ENCODE results near the gene ZBTB4.
"Not testable (repeated sequence)": the region's sequence is repeated elsewhere in the genome, so short reads cannot be mapped to it uniquely, and the experiment has no call there.

ZBTB4 gene

DNA sequence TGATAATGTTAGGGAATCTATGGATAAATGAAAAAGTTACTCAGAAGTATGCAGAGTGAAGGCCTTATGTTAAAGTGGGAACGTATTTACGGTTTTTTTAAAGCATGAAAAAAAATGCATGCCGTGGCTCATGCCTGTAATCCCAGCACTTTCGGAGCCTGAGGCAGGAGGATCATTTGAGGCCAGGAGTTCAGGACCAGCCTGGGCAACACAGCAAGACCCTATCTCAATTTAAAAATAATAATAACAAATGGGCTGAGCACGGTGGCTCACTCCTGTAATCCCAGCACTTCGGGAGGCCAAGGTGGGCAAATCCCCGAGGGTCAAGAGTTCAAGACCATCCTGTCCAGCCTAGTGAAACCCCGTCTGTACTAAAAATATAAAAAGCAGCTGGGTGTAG lies 10.7 kb upstream of the ZBTB4 start:
- no peak for DNase-seq

DNA sequence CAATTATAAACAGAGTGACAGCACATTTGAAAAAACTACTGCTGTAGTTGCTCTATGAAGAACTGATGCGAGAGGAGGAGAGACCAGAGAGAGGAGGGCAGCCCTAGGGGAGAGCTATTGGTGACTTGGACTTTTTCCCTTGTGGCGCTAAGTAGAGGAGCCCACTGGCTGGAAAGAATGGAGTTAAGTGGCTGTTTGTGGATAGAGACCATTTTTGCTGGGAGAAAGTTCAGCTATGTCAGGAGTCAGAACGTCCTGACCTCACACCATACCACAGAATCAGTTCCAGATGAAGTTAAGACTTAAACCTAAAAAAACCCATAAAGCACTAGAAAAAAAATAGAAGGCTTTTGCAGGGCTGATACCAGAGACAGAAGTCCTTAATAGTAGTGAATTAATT lies 6.8 kb upstream of the ZBTB4 start:
- no peak for DNase-seq

GRCh38 chr17:7484919-7485377 lies 5.5 kb upstream of the ZBTB4 start:
- DNase-seq: no peak

DNA sequence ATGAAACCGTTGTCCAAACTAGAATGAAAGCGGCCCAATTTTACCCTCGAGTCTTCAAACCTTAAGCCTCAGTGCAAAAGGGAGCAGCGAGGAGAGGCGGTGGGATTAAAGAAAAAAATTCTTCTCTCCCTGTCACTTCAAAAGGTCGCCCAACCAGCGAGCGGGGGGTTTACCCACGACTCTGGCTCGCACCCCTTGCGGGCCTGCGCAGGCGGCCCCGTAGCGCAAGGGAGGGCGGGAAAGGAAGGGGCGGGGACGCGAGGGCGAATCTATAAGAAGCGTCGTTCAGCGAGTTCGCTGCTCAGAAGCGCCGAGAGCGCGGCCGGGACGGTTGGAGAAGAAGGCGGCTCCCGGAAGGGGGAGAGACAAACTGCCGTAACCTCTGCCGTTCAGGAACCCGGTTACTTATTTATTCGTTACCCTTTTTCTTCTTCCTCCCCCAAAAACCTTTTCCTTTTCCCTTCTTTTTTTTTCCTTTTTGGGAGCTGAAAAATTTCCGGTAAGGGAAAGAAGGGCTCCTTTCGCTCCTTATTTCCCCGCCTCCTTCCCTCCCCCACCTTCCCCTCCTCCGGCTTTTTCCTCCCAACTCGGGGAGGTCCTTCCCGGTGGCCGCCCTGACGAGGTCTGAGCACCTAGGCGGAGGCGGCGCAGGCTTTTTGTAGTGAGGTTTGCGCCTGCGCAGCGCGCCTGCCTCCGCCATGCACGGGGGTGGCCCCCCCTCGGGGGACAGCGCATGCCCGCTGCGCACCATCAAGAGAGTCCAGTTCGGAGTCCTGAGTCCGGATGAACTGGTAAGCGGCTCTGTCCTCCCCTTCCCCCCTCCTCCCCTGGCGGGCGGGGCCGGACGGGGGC lies 4.9 kb upstream of the ZBTB4 start, which contains the start of gene POLR2A:
Gene POLR2A, plus strand, starts transcription at position 300 of the 852 bp plus-strand sequence.
- peak; percentile 97 for DNase-seq

GRCh38 chr17:7483255-7484066 lies 4.0 kb upstream of the ZBTB4 start:
- DNase-seq: peak; percentile 96

DNA sequence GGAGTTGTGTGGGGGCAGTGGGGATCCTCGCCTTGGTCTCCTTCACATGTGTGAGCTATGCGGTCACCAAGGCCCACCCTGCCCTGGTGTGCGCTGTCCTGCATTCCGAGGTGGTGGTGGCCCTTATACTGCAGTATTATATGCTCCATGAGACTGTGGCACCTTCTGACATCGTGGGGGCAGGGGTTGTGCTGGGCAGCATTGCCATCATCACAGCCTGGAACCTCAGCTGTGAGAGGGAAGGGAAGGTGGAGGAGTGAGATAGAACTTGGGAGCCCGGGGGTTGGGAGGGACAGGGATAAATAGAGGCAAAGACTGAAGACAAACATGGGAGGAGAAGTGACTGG lies 3.3 kb upstream of the ZBTB4 start:
- not testable (repeated sequence) for DNase-seq

- not testable (repeated sequence) for DNase-seq
These were observed 2.7 kb upstream of the ZBTB4 start for GRCh38 chr17:7481842-7482741.

GRCh38 chr17:7481275-7481674 lies 1.8 kb upstream of the ZBTB4 start, which contains the start of gene SLC35G6:
SLC35G6 (plus strand) TSS chr17:7481446; CDS start chr17:7481517, 71 bp downstream.
- DNase-seq: not testable (repeated sequence)

DNA sequence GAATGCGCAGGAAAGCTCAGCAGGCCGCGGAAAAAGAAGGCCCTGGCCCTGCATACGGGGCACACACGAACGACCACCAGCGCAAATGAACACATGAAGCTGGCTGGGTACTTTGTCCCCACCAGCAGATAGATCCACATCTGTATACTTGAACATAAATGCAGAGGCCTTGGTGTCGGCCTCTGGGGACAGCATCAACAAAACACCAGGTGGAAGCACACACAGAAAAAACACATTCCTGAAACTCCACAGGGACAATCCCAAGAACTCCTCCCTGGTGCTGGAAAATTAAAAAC lies 606 bp upstream of the ZBTB4 start:
- no peak for DNase-seq

DNA sequence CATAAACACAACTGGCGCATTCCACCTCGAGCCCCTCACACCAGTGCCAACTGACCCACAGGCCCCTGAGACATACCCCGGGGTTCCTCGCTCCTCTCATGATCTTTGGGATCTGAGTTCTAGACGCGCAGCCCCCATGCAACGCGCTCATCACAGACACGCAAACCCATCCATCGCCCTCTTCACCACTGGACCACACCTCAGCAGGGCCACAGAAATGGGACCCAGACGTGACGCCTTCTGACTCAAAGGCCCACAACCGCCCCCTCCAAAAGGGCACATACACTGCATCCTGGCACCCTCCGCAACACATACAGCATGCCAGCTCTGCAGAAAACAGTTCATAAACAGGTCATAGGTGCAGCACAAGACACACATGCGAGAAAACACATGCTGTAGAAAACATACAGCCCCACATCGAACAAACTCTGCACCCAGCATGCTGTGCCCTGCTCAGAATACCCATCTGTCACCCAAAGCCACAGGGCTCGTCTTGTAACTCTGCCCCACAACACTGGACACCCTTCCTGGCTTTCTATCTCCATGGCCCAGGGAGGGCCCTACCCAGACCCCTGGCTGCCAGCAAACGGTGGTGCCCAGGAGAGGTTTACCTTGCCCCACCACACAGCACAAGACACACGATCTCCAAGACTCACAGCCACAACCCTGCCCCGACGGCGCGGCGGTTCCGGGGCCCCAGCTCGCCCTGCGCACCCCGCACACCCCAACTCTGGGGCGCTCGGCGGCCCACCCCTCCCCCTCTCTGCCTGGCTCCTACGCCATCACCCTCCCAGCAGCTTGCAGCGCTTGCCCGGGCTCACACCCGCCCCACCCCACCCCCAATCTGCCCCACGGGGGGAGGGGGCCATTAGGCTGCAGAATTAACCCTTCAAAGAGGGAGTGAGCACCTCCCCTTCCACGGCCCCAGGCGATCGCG lies 887 bp downstream of the ZBTB4 start:
- DNase-seq: peak; percentile 77

DNA sequence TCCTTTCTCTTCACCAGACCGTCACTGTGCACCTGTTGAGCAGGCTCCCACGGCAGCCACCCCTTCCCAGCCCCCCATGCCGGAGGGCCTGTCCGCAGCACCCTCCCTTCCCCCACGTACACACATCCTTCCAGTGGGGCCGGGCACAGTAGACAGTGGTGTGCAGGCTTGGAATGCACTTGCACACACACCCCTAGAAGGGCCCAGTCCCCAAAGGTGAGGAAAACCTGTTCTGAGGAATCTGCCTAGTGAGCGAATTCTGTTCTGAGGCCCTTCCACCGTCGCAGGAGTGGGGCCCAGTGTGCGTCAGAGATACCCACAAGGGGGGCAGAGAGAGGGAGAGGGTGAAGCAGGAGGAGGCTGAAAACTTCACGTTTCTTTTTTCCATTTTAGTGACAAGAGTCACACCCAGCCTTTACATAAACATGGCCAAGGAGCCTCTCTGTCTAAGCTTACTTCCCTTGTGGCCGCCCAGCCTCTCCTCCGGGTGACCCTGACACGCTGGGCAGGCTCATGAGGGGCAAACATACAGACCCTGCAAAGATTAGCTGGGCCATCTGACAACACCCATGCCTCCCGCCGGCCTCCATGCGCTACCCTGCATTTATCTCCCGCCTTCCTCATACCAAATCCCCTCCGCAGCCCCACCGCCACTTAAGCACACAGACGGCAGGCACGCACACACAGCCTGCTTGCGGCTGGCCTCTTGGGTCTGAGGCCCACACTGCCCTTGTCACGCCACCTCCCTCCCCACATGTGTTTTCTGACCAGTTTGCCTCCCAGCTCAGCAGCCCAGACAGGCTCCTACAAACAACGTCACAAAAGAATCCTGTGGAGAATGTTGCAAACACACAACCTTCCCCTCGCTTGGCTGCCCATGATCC lies 1.8 kb downstream of the ZBTB4 start:
- peak; percentile 40 for DNase-seq

GRCh38 chr17:7476951-7477350 lies 2.5 kb downstream of the ZBTB4 start:
- DNase-seq: no peak

DNA sequence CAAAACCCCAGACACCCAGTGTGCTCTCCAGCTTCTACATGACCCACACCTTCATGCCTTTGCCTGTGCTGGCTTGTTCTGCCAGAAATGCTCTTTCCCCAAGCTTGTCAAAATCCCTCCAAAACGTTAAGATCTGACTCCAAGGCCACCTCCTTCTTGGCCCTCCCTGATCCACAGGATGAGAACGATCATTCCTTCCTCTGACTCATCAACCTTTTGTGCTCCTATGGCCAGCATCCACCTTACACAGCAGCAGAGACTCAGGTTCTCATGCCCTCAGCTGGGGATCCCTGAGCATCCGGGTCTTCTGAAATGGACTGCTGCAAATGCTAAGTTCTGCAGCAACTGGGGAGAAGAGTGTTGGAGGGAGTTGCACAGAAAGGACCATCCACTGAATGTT lies 2.9 kb downstream of the ZBTB4 start:
- no peak for DNase-seq

GRCh38 chr17:7475764-7476422 lies 3.5 kb downstream of the ZBTB4 start:
- DNase-seq: no peak

- not testable (repeated sequence) for DNase-seq
These were observed 4.7 kb downstream of the ZBTB4 start for GRCh38 chr17:7474767-7475166.

GRCh38 chr17:7471729-7472128 lies 7.7 kb downstream of the ZBTB4 start:
- no peak for DNase-seq

GRCh38 chr17:7470457-7470973 lies 8.9 kb downstream of the ZBTB4 start:
- DNase-seq: not testable (repeated sequence)

- not testable (repeated sequence) for DNase-seq
These were observed 9.6 kb downstream of the ZBTB4 start for GRCh38 chr17:7469843-7470242.

DNA sequence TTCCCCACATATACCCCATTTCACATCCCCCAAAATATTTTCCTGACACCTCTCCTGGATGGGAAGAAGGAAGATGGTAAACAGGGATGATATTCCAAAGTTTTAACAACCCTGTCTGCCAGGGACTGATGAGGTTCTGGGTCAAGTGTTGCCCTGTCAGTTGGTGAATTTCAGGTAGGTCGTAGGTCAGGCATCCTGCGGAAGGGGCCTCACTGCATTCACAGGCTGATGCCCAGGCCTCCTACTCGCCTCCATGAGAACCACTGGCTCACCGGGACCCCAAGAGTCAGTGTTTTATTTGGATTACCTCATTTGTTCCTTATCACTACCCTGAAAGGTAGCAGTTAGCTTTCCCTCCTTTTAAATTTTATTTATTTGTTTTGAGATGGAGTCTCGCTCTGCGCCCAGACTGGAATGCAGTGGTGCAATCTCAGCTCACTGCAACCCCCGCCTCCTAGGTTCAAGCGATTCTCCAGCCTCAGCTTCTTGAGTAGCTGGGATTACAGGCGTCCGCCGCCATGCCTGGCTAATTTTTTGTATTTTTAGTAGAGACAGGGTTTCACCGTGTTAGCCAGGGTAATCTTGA lies 10.5 kb downstream of the ZBTB4 start:
- DNase-seq: no peak

Measured in CD4-positive, alpha-beta T cell treated with Interleukin-6 for 4 hours (primary cell).